ENCODE data around the gene SLC8A1.

- TF ChIP-seq CTCF (IDR thresholded peaks at IDR 0.05) (no peak), EZH2 (IDR thresholded peaks at IDR 0.05; ENCODE audit: borderline replicate concordance, insufficient read depth, low read depth, low read length, poor library complexity, severe bottlenecking) (no peak)
Observed at GRCh38 chr2:40144022-40144421, 307.9 kb downstream of the SLC8A1 start.

Data from B cell (primary cell).